ENCODE measurements around the gene PCDHGC5. TPM values are rescaled to one million over a fixed set of nuclear protein-coding genes. Genes with fewer than 3 reads are reported as not detected.

PCDHGC5 gene
- total and polyA plus RNA-seq, 2 donors (not counting 3 experiments of a cell fraction or from before 2014, with no cell fraction given), result 0.21 to 1.2 TPM

- no peaks in the 10 kb centered on the region for H3K79me2 ChIP-seq (ENCODE audit: control insufficient read depth, insufficient read depth, low read length)
- no peaks in the 10 kb centered on the region for H3K9me3 ChIP-seq (replicated peaks; ENCODE audit: control insufficient read depth, insufficient read depth, low read length)
- H4K20me1 ChIP-seq (replicated peaks; ENCODE audit: control insufficient read depth, extremely low read depth, insufficient read depth, low read length), result no peaks in the 10 kb centered on the region
- CTCF ChIA-PET, result interaction anchor here (0.7 to 1.5 kb wide), 4 partner anchors 10 to 35 kb away, joined by 3 to 5 read pairs (median 3); partner anchors contain the start of gene PCDHGA12
- H3K27me3 ChIP-seq (ENCODE audit: control insufficient read depth in 2 of 2, insufficient read depth in 2 of 2, low read length in 2 of 2), result no peaks in the 10 kb centered on the region
- no peaks in the 10 kb centered on the region for H3K9me1 ChIP-seq (replicated peaks; ENCODE audit: control insufficient read depth, extremely low read depth, insufficient read depth, low read length)
- H3K4me1 ChIP-seq (ENCODE audit: control insufficient read depth, extremely low read depth, insufficient read depth, low read length), result no peaks in the 10 kb centered on the region
- H3K9ac ChIP-seq (replicated peaks; ENCODE audit: extremely low read depth, insufficient read depth, low read length), result no peak overlapping the region
- POLR2A ChIA-PET, result no interaction called here
- H3K27ac ChIP-seq (ENCODE audit: insufficient read depth, low read depth, low read length), result no peak overlapping the region
- TF ChIP-seq POLR2A (IDR thresholded peaks at IDR 0.05; ENCODE audit: low read depth, low read length), result no peak
- TF ChIP-seq POLR2AphosphoS5 (IDR thresholded peaks at IDR 0.05; ENCODE audit: insufficient read depth, low read depth, low read length), result no peak
- TF ChIP-seq EZH2 (IDR thresholded peaks at IDR 0.05; ENCODE audit: borderline replicate concordance, low read depth, low read length, severe bottlenecking), result no peak
- TF ChIP-seq GATA2 (IDR thresholded peaks at IDR 0.05; ENCODE audit: insufficient read depth, insufficient read length, low read depth, low read length), result no peak
- no peak for TF ChIP-seq MAX (IDR thresholded peaks at IDR 0.05; ENCODE audit: insufficient read depth, insufficient read length)
- TF ChIP-seq MYC (IDR thresholded peaks at IDR 0.05; ENCODE audit: low read depth, low read length), result no peak
- no peak for TF ChIP-seq CTCF (IDR thresholded peaks at IDR 0.05; ENCODE audit: extremely low read depth in 1 of 2, insufficient read depth in 1 of 2, low read depth in 1 of 2, low read length in 2 of 2)
- TF ChIP-seq FOS (IDR thresholded peaks at IDR 0.05; ENCODE audit: borderline replicate concordance, insufficient read depth, low read length), result no peak
- no peak for TF ChIP-seq JUN (IDR thresholded peaks at IDR 0.05; ENCODE audit: borderline replicate concordance, insufficient read depth, insufficient read length, low read depth)
- FAIRE-seq (no peak), DNase-seq (ENCODE audit: low read depth, low spot score) (no peak)
- H2AFZ ChIP-seq (ENCODE audit: low read depth, low read length), result no peak overlapping the region
- no peak overlapping the region for H3K4me3 ChIP-seq (replicated peaks in 1 of 3; ENCODE audit: insufficient read depth in 1 of 3, low read depth in 1 of 3, low read length in 3 of 3)
- no peaks in the 10 kb centered on the region for H3K36me3 ChIP-seq (ENCODE audit: control insufficient read depth in 2 of 2, extremely low read depth in 1 of 2, insufficient read depth in 2 of 2, low read length in 2 of 2)
- dilution Hi-C loops (cut with MboI; ENCODE audit: extremely low pct_ligation_motif_present, low sequenced_read_pairs) (no loop called here), intact Hi-C loops (cut with micrococcal nuclease) (no loop called here)
- no TSS peak for BruUV-seq (replicated peaks)
- H3K4me2 ChIP-seq (ENCODE audit: insufficient read depth, low read length), result no peak overlapping the region
Measured at GRCh38 chr5:141465351-141465750, 23.5 kb upstream of the PCDHGC5 start.
